HG03060 (cell line): ENCODE results near the gene CD82.
"Not testable (repeated sequence)": the region's sequence is repeated elsewhere in the genome, so short reads cannot be mapped to it uniquely, and the experiment has no call there.

ENCODE experiments used
- ATAC-seq: cut with Tn5 transposase; IDR thresholded peaks from one replicate; pipeline ENCODE4 v1.9.1; 2021; ENCODE audit warnings: low read depth, moderate number of reproducible peaks; ENCODE audit not compliant: unreplicated experiment

The CD82 gene

GRCh38 chr11:44559207-44559939 lies 6.1 kb upstream of the CD82 start:
- ATAC-seq = peak; percentile 61

DNA sequence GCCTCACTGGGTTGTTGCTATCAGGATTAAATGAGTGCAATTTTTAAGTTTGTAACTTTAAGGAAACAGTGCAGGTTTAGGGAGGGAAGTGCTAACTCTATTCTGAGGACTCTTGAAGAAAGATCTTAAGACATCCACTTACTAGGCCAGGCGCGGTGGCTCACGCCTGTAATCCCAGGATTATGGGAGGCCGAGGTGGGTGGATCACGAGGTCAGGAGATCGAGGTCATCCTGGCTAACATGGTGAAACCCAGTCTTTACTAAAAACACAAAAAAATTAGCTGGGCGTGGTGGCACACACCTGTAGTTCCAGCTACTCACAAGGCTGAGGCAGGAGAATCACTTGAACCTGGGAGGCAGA lies 5.5 kb upstream of the CD82 start:
- not testable (repeated sequence) for ATAC-seq

GRCh38 chr11:44561275-44561805 lies 4.1 kb upstream of the CD82 start:
- ATAC-seq = no peak

DNA sequence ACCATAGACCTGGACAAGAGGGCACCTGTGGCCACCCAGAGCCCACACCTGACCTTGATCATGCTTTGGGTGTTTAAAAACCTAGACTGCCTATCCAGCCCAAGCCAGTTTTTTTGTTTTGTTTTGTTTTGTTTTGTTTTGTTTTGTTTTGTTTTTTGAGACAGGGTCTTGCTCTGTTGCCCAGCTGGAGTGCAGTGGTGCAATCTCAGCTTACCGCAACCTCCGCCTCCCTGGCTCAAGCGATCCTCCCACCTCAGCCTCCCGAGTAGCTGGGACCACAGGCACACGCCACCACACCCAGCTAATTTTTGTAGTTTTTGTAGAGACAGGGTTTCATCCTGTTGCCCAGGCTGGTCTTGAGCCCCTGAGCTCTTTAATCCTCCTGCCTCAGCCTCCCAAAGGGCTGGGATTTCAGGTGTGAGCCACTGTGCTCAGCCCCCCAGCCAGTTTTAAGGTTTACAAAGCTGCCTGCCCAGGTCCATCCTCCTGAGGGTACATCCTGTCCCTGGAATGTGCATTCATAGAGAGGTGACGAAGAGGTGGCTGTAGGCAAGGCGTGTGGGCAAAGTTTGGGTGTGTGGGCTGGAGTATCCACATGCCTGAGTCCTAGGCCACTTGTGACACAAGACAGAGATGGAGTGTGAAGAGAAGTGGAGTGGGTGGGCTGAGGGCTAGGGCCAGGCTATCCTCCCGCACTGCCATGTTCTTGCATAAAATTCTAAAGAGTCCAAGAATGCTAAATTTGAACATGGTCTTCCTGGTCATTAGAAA lies 3.3 kb upstream of the CD82 start:
- no peak for ATAC-seq

GRCh38 chr11:44562845-44563460 lies 2.5 kb upstream of the CD82 start:
- no peak for ATAC-seq

GRCh38 chr11:44563711-44564110 lies 1.8 kb upstream of the CD82 start:
- no peak for ATAC-seq

- no peak for ATAC-seq
Measured at GRCh38 chr11:44564166-44564565, 1.3 kb upstream of the CD82 start.

- ATAC-seq = no peak
Measured at GRCh38 chr11:44564670-44565210, 723 bp upstream of the CD82 start.

DNA sequence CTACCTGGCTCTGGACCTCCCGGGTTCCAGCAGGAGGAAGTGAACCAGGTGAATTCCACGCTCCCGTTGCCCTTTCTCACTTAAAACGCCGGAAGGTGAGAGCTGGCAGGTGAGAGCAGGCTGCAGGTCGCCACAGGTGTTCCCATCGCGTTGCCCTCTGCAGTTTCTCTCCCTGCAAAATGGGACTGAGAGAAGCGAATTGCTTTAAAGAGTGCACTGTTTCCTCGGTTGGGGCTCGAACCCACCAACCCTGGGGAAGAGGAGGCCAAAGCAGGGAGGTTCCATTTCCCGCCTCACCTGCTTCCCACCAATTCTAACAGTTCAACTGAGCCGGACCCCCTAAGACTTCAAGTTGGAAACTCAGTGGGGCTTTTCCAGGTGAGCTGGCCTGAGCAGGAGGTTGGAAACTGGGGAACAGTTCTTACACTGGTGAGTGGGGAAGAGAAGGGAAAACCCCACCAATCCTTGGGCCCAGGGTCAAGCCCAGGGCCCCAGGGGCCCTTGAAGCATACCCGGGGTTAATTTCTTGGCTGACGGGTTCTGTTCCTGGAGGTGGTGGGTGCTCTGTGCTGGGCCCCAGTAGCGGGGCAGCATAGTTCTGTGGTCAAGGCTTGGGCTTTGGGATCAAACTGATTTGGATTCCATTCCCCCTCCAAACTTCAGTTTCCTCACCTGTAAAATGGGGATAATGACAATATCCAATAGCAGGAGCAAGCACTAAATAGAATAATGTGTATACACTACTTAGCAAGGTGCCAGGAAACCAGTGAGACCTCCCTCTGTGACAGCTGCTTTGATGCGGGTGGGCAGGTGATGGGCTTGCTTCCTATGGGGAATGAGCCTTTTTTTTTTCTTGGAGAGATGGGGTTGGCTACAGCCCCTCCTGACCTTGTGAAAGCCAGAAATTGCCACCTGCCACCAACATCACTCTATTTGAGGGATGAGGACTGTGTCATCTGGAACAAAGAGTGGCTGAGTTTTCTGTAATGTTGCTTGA lies 788 bp downstream of the CD82 start:
- no peak for ATAC-seq

DNA sequence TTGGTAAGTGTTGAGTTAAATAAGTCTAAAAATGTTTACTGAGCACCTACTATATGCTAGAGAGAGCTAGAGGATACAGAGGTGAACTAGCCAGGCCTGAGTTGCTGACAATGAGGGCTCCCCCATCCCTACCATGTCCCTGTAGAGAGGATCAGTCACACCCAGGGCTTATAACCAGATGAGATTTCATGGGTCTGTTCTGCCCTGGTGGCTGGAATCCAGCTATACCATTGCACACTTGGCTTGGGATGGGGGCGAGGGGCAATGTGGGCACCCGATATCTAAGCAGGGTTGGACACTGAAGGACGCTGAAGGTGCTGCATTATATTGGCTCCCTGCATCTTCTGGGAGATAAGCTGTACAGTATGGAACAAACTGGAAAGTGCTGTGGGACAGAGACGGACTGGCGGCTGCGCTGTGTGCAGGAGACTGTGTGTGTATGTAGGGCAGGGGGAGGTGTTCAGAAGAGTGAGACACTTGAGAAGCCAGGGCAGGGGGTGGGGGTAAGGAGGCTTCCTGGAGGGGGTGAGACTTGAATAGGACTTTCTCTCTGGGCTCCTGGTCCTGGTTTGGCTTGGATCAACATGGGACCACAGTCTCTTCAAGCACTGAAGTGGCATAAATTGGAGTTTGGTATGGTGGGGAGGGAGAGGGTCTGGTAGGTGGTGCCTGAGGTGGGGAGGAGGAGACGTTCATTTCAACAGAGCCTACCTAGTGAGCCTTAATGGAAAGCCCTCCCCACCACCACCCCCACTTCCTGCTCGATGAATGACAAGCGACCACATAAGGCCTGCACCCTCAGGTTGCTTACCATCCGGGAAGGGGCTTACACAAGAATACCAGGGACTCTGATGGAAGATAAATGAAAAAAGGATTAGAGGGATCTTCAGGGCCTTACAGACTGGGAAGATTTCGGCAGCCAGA lies 1.8 kb downstream of the CD82 start:
- no peak for ATAC-seq

GRCh38 chr11:44567876-44568256 lies 2.4 kb downstream of the CD82 start:
- no peak for ATAC-seq

DNA sequence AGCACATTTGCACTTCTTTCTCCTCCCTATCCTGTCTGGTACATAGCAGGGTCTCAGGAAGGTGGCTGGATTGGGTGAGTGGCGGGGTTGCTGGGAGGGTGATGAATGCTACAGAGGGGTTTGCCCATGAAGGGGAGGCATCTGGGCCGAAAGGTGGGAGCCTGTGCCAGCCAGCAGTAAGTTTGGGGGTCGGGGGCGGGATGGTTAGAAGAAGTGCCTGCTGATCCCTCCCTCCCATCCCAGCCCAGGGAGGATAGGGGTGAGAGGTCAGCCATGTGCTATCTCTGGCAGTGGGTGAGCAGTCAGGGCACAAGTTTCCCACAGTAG lies 2.8 kb downstream of the CD82 start:
- ATAC-seq = no peak

- ATAC-seq = peak; percentile 23
Measured at GRCh38 chr11:44568658-44569473, 3.4 kb downstream of the CD82 start.

DNA sequence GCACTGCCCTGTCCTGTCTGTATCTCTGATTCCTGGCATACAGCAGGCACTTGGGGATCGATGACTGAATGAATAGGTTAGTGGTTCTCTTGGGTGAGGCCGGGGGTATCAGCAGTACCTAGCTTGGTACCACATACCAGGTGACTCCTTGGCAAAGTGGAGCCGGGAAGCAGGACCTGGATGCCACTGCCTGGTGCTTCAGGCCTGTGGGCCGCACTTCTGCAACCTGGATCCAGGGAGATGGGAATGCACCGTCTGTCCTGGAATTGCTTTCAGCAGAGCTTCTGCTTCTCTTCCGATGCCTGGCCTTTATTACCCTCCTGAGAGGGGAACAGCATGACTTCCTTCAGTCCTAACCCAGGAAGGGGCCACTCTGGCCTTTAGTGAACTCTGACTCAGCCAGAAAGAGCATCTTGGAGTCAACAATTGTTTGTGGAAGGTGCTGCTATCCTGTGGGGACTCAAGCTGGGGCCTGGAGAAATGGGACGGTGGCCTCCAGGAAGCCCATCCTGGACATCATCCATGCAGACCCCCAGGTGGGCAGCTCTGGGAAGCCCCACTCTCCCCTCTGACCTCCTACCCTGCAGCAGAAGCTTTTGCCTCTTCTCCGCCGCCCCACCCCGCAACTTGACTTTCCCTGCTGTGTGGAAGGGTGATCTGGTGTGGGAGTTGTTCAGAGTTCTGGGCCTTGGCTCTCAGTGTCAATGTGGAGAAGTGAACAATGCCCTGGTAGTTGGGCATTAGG lies 5.1 kb downstream of the CD82 start:
- ATAC-seq = no peak

- no peak for ATAC-seq
Measured at GRCh38 chr11:44571871-44572270, 6.4 kb downstream of the CD82 start.

- no peak for ATAC-seq
Measured at GRCh38 chr11:44572436-44572835, 7.0 kb downstream of the CD82 start.

- ATAC-seq = no peak
Measured at GRCh38 chr11:44572884-44573283, 7.4 kb downstream of the CD82 start.

GRCh38 chr11:44573333-44573732 lies 7.9 kb downstream of the CD82 start:
- no peak for ATAC-seq
